G401.6 (cell line): ENCODE data around the gene VTI1A.
"Not testable (repeated sequence)": the region's sequence is repeated elsewhere in the genome, so short reads cannot be mapped to it uniquely, and the experiment has no call there.

Experiments used
- FAIRE-seq: peaks from 2 replicates; lab custom pipeline; 2012; peaks lifted over from hg19 to GRCh38; lab: Jason Lieb, UNC

Gene VTI1A

GRCh38 chr10:112454910-112455779 is 8.1 kb downstream of the VTI1A start:
- FAIRE-seq = no peak

GRCh38 chr10:112456533-112456932 is 9.5 kb downstream of the VTI1A start:
- no peak for FAIRE-seq

GRCh38 chr10:112460366-112460765 is 13.4 kb downstream of the VTI1A start:
- no peak for FAIRE-seq

- FAIRE-seq = no peak
Measured at GRCh38 chr10:112461029-112461887, 14.2 kb downstream of the VTI1A start.

GRCh38 chr10:112464074-112464473 is 17.1 kb downstream of the VTI1A start:
- FAIRE-seq = not testable (repeated sequence)

GRCh38 chr10:112465299-112465883 is 18.4 kb downstream of the VTI1A start:
- FAIRE-seq = no peak

GRCh38 chr10:112466802-112467201 is 19.8 kb downstream of the VTI1A start:
- no peak for FAIRE-seq

- no peak for FAIRE-seq
Measured at GRCh38 chr10:112467541-112468075, 20.6 kb downstream of the VTI1A start.

- peak; percentile 93 for FAIRE-seq
Measured at GRCh38 chr10:112471878-112472487, 25.0 kb downstream of the VTI1A start.

- FAIRE-seq = no peak
Measured at GRCh38 chr10:112475575-112476218, 28.7 kb downstream of the VTI1A start.

- no peak for FAIRE-seq
Measured at GRCh38 chr10:112481602-112482001, 34.6 kb downstream of the VTI1A start.

- FAIRE-seq = no peak
Measured at GRCh38 chr10:112484399-112484798, 37.4 kb downstream of the VTI1A start.

GRCh38 chr10:112487964-112488363 is 40.9 kb downstream of the VTI1A start:
- no peak for FAIRE-seq

GRCh38 chr10:112490545-112490944 is 43.5 kb downstream of the VTI1A start:
- no peak for FAIRE-seq

- no peak for FAIRE-seq
Measured at GRCh38 chr10:112491144-112491543, 44.1 kb downstream of the VTI1A start.

- no peak for FAIRE-seq
Measured at GRCh38 chr10:112492736-112493135, 45.7 kb downstream of the VTI1A start.

GRCh38 chr10:112497347-112497950 is 50.4 kb downstream of the VTI1A start:
- FAIRE-seq = no peak

- FAIRE-seq = no peak
Measured at GRCh38 chr10:112498806-112499205, 51.8 kb downstream of the VTI1A start.

- not testable (repeated sequence) for FAIRE-seq
Measured at GRCh38 chr10:112499985-112500384, 53.0 kb downstream of the VTI1A start.

GRCh38 chr10:112502536-112502935 is 55.5 kb downstream of the VTI1A start:
- no peak for FAIRE-seq

- FAIRE-seq = no peak
Measured at GRCh38 chr10:112503643-112504042, 56.6 kb downstream of the VTI1A start.
